ENCODE data around the gene APOO. TPM values are rescaled to one million over a fixed set of nuclear protein-coding genes. Genes with fewer than 3 reads are reported as not detected.

Gene APOO
- total RNA-seq, 1 donor from 2014 or later = 18.3 TPM

- DNase-seq (ENCODE audit: low spot score) = no peak
- no peak for TF ChIP-seq CTCF (IDR thresholded peaks at IDR 0.05; ENCODE audit: unreplicated experiment)
- Mint-ChIP-seq H3K4me3 (ENCODE audit: unreplicated experiment) (no peak overlapping the region), H3K27me3 (ENCODE audit: unreplicated experiment) (no peaks in the 10 kb centered on the region), H3K4me1 (ENCODE audit: unreplicated experiment) (no peaks in the 10 kb centered on the region), H3K9me3 (ENCODE audit: unreplicated experiment) (no peaks in the 10 kb centered on the region), H3K27ac (ENCODE audit: unreplicated experiment) (no peak overlapping the region), H3K36me3 (ENCODE audit: low read depth, unreplicated experiment) (no peaks in the 10 kb centered on the region)
Observed at GRCh38 chrX:23811656-23812055, 96.1 kb downstream of the APOO start.

- Mint-ChIP-seq H3K36me3 (ENCODE audit: low read depth, unreplicated experiment) (no peaks in the 10 kb centered on the region), H3K4me3 (ENCODE audit: unreplicated experiment) (no peak overlapping the region), H3K27me3 (ENCODE audit: unreplicated experiment) (no peaks in the 10 kb centered on the region), H3K9me3 (ENCODE audit: unreplicated experiment) (no peaks in the 10 kb centered on the region), H3K27ac (ENCODE audit: unreplicated experiment) (no peak overlapping the region), H3K4me1 (ENCODE audit: unreplicated experiment) (no peaks in the 10 kb centered on the region)
- no peak for TF ChIP-seq CTCF (IDR thresholded peaks at IDR 0.05; ENCODE audit: unreplicated experiment)
- DNase-seq (ENCODE audit: low spot score) = no peak
Observed at GRCh38 chrX:23811108-23811651, 96.6 kb downstream of the APOO start.

GRCh38 chrX:23810279-23810678 lies 97.5 kb downstream of the APOO start:
- Mint-ChIP-seq H3K27me3 (ENCODE audit: unreplicated experiment) (no peaks in the 10 kb centered on the region), H3K4me3 (ENCODE audit: unreplicated experiment) (no peak overlapping the region), H3K4me1 (ENCODE audit: unreplicated experiment) (no peaks in the 10 kb centered on the region), H3K9me3 (ENCODE audit: unreplicated experiment) (no peaks in the 10 kb centered on the region), H3K27ac (ENCODE audit: unreplicated experiment) (no peak overlapping the region), H3K36me3 (ENCODE audit: low read depth, unreplicated experiment) (no peaks in the 10 kb centered on the region)
- no peak for DNase-seq (ENCODE audit: low spot score)
- no peak for TF ChIP-seq CTCF (IDR thresholded peaks at IDR 0.05; ENCODE audit: unreplicated experiment)

GRCh38 chrX:23805389-23805788 lies 102.3 kb downstream of the APOO start:
- Mint-ChIP-seq H3K4me1 (ENCODE audit: unreplicated experiment) (peaks cover 12% of the 10 kb centered on the region), H3K27ac (ENCODE audit: unreplicated experiment) (no peak overlapping the region), H3K36me3 (ENCODE audit: low read depth, unreplicated experiment) (no peaks in the 10 kb centered on the region), H3K4me3 (ENCODE audit: unreplicated experiment) (no peak overlapping the region), H3K9me3 (ENCODE audit: unreplicated experiment) (no peaks in the 10 kb centered on the region), H3K27me3 (ENCODE audit: unreplicated experiment) (no peaks in the 10 kb centered on the region)
- TF ChIP-seq CTCF (IDR thresholded peaks at IDR 0.05; ENCODE audit: unreplicated experiment) = no peak
- DNase-seq (ENCODE audit: low spot score) = no peak

- peaks cover 12% of the 10 kb centered on the region for H3K4me1 Mint-ChIP-seq (ENCODE audit: unreplicated experiment)
- H3K27me3 Mint-ChIP-seq (ENCODE audit: unreplicated experiment) = no peaks in the 10 kb centered on the region
- no peaks in the 10 kb centered on the region for H3K36me3 Mint-ChIP-seq (ENCODE audit: low read depth, unreplicated experiment)
- no peak for DNase-seq (ENCODE audit: low spot score)
- peak overlapping the region; percentile 48 for H3K27ac Mint-ChIP-seq (ENCODE audit: unreplicated experiment)
- H3K9me3 Mint-ChIP-seq (ENCODE audit: unreplicated experiment) = no peaks in the 10 kb centered on the region
- TF ChIP-seq CTCF (IDR thresholded peaks at IDR 0.05; ENCODE audit: unreplicated experiment) = no peak
- H3K4me3 Mint-ChIP-seq (ENCODE audit: unreplicated experiment) = no peak overlapping the region
Observed at GRCh38 chrX:23804578-23804977, 103.2 kb downstream of the APOO start.
